ENCODE measurements around the gene MYCT1.

DNA sequence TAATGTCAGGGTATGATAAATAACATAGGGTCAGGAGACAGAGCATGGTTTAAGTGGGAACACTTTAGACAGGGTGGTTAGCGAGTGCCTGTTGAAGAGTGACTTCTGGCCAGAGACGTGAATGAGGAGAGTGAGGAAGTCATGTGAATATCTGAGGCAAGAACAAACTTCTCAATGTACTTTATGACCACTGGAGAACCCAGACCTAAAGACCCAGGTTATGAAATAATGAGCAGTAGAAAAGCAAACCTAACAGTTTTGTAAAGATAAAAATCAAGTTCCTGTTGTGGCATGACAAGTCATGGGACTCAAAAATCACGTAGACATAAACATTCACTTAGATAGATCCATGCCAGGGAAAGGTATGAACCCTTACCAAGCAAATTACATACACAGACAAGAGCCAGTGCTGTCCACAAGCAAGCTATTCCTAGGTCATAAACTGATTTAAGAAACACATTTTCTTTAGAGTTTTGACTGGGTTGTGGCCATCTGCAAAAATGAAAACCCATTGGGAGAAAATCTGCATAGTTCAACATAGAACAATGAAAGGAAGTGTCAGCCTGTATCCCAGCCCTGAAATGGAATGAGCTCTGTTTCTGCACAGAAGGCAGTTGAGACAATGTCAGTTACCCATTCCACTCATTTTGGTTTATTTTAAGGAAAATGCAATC, 2.2 kb upstream of the MYCT1 start:
- TF ChIP-seq ZNF274 (IDR thresholded peaks at IDR 0.05; ENCODE audit: low read depth, low read length) (no peak), YY1 (IDR thresholded peaks at IDR 0.05; ENCODE audit: insufficient read depth, insufficient read length) (no peak), SUZ12 (IDR thresholded peaks at IDR 0.05; ENCODE audit: extremely low read depth, insufficient read depth, insufficient read length) (no peak)

All from NT2/D1 (cell line).